Measurements from ENCODE around the gene UBALD1.
"Not testable (repeated sequence)": the region's sequence is repeated elsewhere in the genome, so short reads cannot be mapped to it uniquely, and the experiment has no call there.

The UBALD1 gene

DNA sequence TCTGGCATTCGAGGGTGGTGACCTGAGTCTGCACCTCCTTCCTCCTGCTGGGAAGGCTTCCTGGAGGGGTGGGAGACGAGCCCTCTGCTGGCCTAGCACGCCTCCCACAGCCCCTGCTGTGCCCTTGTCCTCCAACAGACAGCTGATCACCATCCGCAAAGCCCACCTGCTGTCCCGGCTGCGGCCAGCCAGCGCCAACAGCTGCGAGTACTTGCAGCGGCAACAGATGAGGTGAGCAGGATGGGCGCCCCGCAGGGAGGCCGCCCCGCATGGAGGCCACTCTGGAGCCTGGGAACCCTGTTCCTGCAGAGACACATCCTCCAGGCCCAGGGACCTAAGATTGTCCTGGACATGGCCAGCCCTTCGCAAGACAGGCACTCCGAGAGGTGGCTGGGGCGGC is 21.6 kb downstream of the UBALD1 start:
- DNase-seq: no peak

- DNase-seq: no peak
These were observed 22.8 kb downstream of the UBALD1 start for GRCh38 chr16:4591706-4592470.

DNA sequence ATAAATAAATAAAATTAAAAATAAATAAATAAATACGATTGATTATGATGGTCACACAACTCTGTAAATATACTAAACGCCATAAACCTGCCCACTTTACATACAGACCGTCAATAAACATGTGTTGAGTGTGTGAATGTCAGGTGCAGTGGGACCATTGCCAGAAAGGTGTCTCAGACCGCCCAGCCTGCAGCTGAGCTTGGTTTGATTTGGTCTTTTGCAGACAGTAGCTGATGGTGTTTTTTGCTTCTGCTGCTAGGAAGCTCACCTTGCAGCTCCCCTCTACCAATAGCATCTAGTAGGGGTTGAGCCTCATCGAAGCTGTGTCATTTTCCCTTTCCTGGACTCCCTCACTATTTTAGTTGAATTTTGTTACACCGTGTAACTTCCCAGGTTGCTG is 23.5 kb downstream of the UBALD1 start:
- no peak for DNase-seq

DNA sequence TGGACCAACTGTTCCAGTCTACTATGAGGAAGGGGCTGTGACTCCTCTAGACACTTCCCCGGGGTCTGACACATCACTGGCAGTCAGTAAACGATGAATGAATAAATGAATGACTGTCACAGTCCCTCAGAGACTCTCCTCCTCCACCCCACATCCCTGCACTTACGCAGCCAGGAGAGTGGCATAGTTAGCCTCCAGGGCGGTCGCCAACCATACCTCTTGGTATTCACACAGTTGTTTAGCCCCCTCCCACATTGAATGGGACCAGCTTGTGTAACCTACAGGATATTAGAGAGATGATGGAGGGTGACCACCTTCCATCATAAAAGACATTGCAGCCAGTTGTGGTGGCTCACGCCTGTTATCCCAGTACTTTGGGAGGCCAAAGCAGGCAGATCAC is 25.7 kb downstream of the UBALD1 start:
- DNase-seq: no peak

- DNase-seq: no peak
These were observed 26.3 kb downstream of the UBALD1 start for GRCh38 chr16:4588386-4588785.

DNA sequence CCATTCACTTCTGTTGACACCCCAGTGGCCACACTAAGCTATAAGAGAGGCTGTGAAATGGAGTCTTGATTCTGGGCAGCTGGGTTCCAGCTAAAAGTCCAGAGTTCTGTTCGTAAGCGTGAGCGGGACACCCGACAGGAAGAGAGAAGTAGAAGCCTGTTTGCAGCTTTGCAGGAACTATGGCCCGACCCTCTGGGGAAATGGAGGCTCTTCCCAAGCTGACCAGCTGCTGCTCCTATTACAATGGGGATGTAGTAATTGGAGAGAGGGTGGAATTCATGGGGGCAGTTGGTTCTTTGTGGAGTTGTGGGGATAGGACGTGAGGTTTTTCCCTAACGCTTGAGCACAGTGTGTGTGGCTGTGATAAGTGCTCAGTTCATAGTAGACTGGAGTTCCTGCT is 28.4 kb downstream of the UBALD1 start:
- no peak for DNase-seq

DNA sequence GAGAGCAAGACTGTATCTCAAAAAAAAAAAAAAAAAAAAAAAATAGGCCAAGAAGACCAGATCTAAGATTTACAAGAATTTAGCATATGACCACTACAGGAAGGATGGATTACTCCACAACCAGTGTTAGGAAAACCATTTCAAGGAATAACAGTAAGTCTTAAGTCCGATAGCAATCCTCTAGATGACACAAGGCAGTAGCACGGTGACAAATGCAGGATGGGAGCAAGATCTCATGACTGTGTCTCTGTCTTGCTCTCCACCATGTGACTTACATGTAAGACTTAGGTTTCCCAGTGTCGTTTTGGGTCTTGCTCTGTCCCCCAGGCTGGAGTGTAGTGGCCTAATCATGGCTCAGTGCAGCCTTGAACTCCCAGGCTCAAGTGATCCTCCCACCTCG is 30.8 kb downstream of the UBALD1 start:
- no peak for DNase-seq

DNA sequence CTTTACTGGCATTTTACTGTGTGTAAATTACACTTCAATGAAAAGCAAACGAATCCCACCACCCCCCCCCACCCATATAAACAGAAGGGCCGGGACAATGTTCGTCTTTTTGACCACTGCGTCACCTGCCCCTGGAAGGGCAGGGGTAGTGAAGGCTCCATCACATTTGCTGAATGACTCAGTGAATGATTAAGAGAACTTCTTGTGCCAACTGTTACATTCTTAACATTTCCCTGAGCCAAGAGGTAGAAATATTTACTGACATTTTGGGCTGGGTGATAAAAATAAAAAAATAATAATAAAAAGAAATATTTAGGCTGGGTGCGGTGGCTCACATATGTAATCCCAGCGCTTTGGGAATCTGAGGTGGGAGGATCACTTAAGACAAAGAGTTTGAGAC is 34.4 kb downstream of the UBALD1 start:
- DNase-seq: no peak

DNA sequence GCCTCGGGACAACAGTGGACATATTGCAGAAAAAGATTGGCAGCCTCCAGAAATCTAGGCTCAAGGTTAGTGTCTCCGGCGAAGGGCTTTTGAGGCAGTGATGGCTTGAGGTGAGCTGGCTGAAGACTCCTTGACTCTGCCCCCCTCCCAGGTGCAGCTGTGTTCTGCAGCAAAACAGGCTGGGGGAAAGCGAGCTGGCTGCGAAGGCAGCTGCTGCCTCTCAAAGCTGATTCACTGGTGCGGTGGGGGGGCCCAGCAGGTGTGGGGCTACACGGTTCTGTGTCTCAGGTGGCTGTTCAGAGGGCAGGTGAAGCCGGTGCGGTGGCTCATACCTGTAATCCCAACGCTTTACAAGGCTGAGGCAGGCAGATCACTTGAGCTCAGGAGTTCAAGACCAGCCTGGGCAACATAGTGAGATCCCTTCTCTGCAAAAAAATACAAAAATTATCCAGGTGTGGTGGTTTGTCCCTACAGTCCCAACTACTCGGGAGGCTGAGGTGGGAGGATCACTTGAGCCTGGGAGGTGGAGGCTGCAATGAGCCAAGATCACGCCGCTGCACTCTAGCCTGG is 35.6 kb downstream of the UBALD1 start:
- no peak for DNase-seq

- DNase-seq: no peak
These were observed 38.7 kb downstream of the UBALD1 start for GRCh38 chr16:4576008-4576407.

DNA sequence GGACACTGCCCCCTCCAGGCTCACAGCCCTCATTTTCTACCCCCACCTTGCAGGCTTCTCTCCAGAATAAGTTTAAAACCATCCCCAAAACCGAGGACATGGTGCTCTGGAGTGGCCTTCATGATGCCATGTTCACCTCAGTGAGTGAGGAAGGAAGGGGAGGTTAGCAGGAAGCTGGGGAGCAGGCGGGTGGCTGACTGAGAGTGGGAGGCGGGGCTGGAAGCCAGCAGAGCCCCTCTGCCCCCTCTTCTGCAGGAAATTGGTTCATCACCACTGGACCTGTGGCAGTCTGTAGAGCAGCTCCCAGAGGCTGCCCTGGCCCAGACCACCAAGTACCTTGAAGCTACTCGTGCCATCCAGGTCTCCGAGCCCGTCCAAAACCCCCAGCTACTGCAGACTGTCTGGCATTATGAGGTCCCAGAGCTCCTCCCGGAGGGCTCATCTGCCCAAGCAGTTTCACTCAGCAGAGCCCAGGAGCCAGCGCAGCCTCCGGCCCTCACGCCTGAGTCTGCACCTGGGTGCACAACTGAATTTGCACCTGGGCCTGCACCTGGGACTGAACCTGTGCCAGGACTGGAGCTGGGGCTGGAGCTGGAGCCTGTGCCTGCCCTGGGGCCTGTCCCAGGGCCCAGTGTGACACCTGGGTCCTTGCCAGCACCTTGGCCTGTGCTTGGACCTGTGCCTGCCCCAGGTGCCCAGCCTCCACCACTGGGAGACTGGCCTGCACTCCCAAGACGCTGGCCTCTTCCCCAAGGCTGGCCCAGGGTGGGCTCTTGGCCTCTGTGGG is 39.6 kb downstream of the UBALD1 start:
- DNase-seq: no peak

- not testable (repeated sequence) for DNase-seq
These were observed 40.8 kb downstream of the UBALD1 start for GRCh38 chr16:4573926-4574325.

- DNase-seq: no peak
These were observed 42.0 kb downstream of the UBALD1 start for GRCh38 chr16:4572715-4573114.

DNA sequence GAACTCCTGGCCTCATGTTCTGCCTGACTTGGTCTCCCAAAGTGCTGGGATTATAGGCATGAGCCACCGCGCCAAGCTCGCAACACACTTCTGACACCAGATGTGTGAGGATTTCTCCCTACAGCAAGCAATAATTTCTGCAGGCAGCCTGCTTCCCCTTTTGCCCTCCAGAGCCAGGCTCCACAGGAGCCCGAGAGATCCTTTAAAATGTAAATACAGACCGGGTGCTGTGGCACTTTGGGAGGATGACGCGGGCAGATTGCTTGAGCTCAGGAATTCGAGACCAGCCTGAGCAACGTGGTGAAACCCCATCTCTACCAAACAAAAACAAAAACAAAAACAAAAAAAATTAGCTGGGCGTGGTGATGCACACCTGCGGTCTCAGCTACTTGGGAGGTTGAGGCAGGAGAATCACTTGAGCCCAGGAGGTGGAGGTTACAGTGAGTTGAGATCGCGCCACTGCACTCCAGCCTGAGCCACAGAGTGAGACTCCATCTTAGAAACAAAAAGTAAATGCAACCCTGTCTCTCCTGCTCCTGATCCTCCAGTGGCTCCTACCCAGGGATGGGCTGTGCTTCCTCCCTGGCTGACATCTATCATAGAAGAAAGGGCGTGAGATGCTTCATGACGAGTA is 43.9 kb downstream of the UBALD1 start:
- DNase-seq: no peak

DNA sequence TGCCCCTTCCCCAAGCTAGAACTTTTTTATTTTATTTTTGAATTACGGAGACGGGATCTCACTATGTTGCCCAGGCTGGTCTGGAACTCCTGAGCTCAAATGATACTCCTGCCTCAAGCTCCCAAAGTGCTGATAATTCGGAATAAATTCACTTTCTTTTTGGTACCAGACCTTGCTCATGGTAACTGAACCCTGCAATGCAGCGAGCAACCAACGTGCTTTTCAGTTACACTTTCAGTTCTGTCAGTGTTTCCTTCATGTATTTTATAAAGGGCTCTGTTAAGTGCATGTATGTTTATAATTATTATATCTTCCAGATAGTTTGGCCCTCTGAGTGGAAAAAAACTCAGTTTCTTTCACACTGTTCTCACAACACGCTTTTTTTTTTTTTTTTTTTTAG is 44.6 kb downstream of the UBALD1 start:
- no peak for DNase-seq

- no peak for DNase-seq
These were observed 48.5 kb downstream of the UBALD1 start for GRCh38 chr16:4566144-4566543.

GRCh38 chr16:4564661-4565267 is 49.9 kb downstream of the UBALD1 start:
- DNase-seq: no peak

DNA sequence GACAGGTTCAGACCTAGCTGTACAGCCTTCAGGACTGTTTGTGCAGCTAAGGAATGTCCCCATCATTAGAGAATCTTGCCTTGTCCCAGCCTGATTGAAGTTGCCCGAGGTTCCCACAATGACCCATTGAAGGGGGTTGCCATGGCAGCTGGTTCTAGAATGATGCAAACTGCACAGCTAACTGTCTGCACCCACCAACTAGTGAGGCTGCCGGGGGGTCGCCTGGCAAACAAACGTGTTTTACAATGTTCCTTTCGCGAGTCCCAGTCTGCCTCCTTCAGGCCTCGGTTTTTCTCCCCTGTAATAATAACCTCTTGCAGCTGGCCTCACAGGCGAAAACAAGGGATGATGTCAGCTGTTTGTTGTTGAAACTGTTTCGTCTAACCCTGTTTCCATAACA is 53.1 kb downstream of the UBALD1 start:
- DNase-seq: no peak
